Muscle of leg (tissue), 11 donors: ENCODE data around the gene ZNF394. TPM values are rescaled to one million over a fixed set of nuclear protein-coding genes. Genes with fewer than 3 reads are reported as not detected.

ENCODE experiments used
- DNase-seq: peaks from one replicate; pipeline ENCODE4 v3.0.0; 2013
- H3K27ac ChIP-seq: one replicate; pipeline ENCODE4 v1.5.1; 2013; ENCODE audit warnings: mild to moderate bottlenecking, low read length, control low read depth
- H3K27me3 ChIP-seq: one replicate; pipeline ENCODE4 v1.6.1; 2013; ENCODE audit warnings: low read length; ENCODE audit not compliant: control insufficient read depth, insufficient read depth
- H3K36me3 ChIP-seq: one replicate; pipeline ENCODE4 v1.6.1; 2013; ENCODE audit warnings: low read length; ENCODE audit not compliant: control insufficient read depth, insufficient read depth
- H3K4me1 ChIP-seq: one replicate; pipeline ENCODE4 v1.6.1; 2013; ENCODE audit warnings: low read length; ENCODE audit not compliant: control insufficient read depth, insufficient read depth
- H3K4me3 ChIP-seq: one replicate; pipeline ENCODE4 v1.5.1; 2013; ENCODE audit warnings: low read length, control low read depth
- H3K9me3 ChIP-seq: replicated peaks from 2 replicates; pipeline ENCODE4 v1.6.1; 2013; ENCODE audit warnings: low read depth, low read length; ENCODE audit not compliant: control insufficient read depth
- WGBS: methylation state at CpG from one replicate; pipeline ENCODE4 v1.1.5; 2013; ENCODE audit warnings: missing lambda C conversion rate; ENCODE audit not compliant: insufficient coverage; 5-methylcytosine and 5-hydroxymethylcytosine counted together
- polyA plus RNA-seq, 8 donors: library from polyadenylated mRNA; unstranded; fragments of 120-200 nt; gene quantifications; one replicate each; pipeline versions ENCODE4 v1.2.1 to v1.2.3, GENCODE V29; 2013; ENCODE audit warnings: inconsistent platforms in 1 of 8, low replicate concordance in 1 of 8; ENCODE audit not compliant: insufficient read length in 8 of 8, insufficient read depth in 1 of 8
- total RNA-seq: library from RNA; stranded (reverse); fragments of 120-200 nt; gene quantifications from one replicate; pipeline ENCODE4 v1.2.4, GENCODE V29; 2013

Gene ZNF394
- total and polyA plus RNA-seq, 9 donors = 7.9 to 19.9 (median 10.0) TPM

- no peaks in the 10 kb centered on the region for H3K27me3 ChIP-seq
- H3K27ac ChIP-seq = no peak overlapping the region
- H3K4me1 ChIP-seq = peaks cover 14% of the 10 kb centered on the region
- peak overlapping the region; percentile 97 for H3K4me3 ChIP-seq
- 90% methylated on average over 4 of the region's 11 CpGs for WGBS
- H3K36me3 ChIP-seq = peaks cover 41% of the 10 kb centered on the region
- peaks cover 13% of the 10 kb centered on the region for H3K9me3 ChIP-seq
- DNase-seq = no peak
These were observed 1.5 kb downstream of the ZNF394 start for GRCh38 chr7:99498546-99498944.

DNA sequence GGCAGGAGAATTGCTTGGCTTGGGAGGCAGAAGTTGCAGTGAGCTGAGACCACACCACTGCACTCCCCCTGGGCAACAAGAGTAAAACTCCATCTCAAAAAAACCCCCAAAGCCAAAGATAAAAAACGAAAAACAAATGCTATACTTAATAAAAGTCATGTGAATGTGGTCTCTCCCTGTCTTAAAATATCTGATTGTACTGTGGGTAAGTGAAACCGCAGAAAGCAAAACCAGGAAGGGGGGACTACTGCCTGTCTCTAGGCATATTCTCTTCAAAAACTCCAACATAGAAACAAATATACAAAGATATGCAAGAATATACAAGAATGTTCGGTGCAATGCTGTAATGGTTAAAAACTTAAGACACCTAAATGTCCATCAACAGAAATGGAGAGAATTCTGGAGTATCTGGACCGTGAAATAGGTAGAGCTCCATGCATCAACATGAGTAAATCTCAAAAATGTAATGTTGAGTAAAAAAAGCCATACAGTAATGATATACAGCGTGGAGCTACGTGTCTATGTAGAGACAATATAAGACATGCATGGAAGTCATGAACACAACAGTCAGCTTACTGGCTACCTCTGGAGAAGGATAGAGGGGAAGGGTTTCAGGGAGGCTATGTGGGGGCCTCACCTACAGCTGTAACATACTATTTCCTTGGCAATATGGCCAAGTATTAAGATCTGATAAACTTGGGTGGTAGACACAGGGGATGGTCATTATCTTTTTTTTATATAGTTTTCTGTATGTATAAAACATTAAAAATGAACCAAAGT, 2.1 kb downstream of the ZNF394 start:
- Histone ChIP-seq H3K27me3 (no peaks in the 10 kb centered on the region), H3K4me3 (no peak overlapping the region), H3K4me1 (peaks cover 14% of the 10 kb centered on the region), H3K36me3 (peaks cover 45% of the 10 kb centered on the region), H3K9me3 (peaks cover 14% of the 10 kb centered on the region), H3K27ac (no peak overlapping the region)
- DNase-seq = no peak
- WGBS = no CpG with 5 or more reads among the region's 6 CpGs

GRCh38 chr7:99493823-99494222, 6.3 kb downstream of the ZNF394 start:
- H3K4me3 ChIP-seq = no peak overlapping the region
- H3K27me3 ChIP-seq = no peaks in the 10 kb centered on the region
- H3K9me3 ChIP-seq = peaks cover 20% of the 10 kb centered on the region
- DNase-seq = no peak
- H3K36me3 ChIP-seq = peaks cover 49% of the 10 kb centered on the region
- WGBS = 98% methylated on average over 5 of the region's 6 CpGs
- H3K4me1 ChIP-seq = peaks cover 7% of the 10 kb centered on the region
- H3K27ac ChIP-seq = no peak overlapping the region

DNA sequence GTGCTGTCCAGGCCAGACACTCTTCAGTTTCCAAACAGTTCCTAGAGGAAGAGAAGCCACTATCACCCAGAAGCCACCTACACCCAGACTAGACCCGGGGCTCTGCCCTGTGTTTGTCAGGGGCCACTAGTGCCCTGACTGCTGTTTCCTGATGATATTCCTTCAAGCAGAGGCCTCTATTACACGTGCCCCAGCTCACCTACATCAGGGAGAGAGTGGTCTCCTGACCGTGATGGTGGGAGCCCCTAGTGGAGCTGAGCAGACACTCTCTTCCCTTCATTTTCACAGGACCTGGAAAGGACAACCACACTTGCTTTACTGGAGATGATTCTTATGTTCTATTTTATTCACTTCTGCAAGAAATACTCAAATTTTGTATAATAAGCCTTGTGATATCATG, 9.2 kb downstream of the ZNF394 start:
- Histone ChIP-seq H3K9me3 (peaks cover 21% of the 10 kb centered on the region), H3K27ac (no peak overlapping the region), H3K4me1 (no peaks in the 10 kb centered on the region), H3K27me3 (no peaks in the 10 kb centered on the region), H3K4me3 (no peak overlapping the region), H3K36me3 (peaks cover 25% of the 10 kb centered on the region)
- 88% methylated on average over 1 of the region's 3 CpGs for WGBS
- DNase-seq = no peak

DNA sequence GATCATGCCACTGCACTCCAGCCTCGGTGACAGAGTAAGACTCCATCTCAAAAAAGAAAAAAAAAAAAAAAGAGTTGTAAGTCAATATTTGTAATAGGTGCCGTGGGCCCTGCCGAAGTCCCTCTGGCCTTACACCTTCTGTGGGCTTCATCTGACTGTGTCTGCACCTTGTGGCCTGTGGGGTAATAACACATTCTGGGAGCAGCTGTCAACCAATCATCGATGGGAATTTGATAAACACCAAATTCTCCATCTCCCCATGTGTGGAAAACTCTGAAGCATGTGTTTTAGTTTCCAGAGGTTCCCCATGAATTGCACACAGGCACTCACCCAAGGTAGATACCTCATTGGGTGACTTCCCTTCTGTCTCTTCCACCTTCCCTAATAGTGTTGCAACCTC, 10.8 kb downstream of the ZNF394 start:
- Histone ChIP-seq H3K27ac (no peak overlapping the region), H3K36me3 (peaks cover 17% of the 10 kb centered on the region), H3K4me3 (no peak overlapping the region), H3K9me3 (peaks cover 16% of the 10 kb centered on the region), H3K27me3 (no peaks in the 10 kb centered on the region), H3K4me1 (no peaks in the 10 kb centered on the region)
- WGBS = 100% methylated on average over 2 of the region's 4 CpGs
- DNase-seq = no peak

GRCh38 chr7:99485094-99485493, 15.0 kb downstream of the ZNF394 start:
- Histone ChIP-seq H3K27ac (no peak overlapping the region), H3K36me3 (peaks cover 14% of the 10 kb centered on the region)

GRCh38 chr7:99478464-99479440, 21.3 kb downstream of the ZNF394 start:
- peak overlapping the region; percentile 65 for H3K27ac ChIP-seq

More at GRCh38 chr7:99485094-99485493, 15.0 kb downstream of the ZNF394 start:
- no peak for DNase-seq
- no peaks in the 10 kb centered on the region for H3K27me3 ChIP-seq
- H3K9me3 ChIP-seq = peaks cover 2% of the 10 kb centered on the region
- WGBS = 88% methylated on average over 2 of the region's 5 CpGs
- H3K4me1 ChIP-seq = no peaks in the 10 kb centered on the region
- no peak overlapping the region for H3K4me3 ChIP-seq

GRCh38 chr7:99476107-99476506, 24.0 kb downstream of the ZNF394 start:
- Histone ChIP-seq H3K27me3 (no peaks in the 10 kb centered on the region), H3K4me1 (peaks cover 16% of the 10 kb centered on the region), H3K4me3 (no peak overlapping the region), H3K9me3 (no peaks in the 10 kb centered on the region), H3K27ac (no peak overlapping the region), H3K36me3 (peaks cover 33% of the 10 kb centered on the region)
- no peak for DNase-seq
- WGBS = 92% methylated on average over 3 of the region's 5 CpGs

More at GRCh38 chr7:99478464-99479440, 21.3 kb downstream of the ZNF394 start:
- Histone ChIP-seq H3K36me3 (peaks cover 33% of the 10 kb centered on the region), H3K4me1 (peaks cover 11% of the 10 kb centered on the region), H3K9me3 (no peaks in the 10 kb centered on the region), H3K27me3 (no peaks in the 10 kb centered on the region), H3K4me3 (no peak overlapping the region)
- WGBS = 57% methylated on average over 5 of the region's 15 CpGs
- peak; percentile 56 for DNase-seq

GRCh38 chr7:99473315-99473596, 26.8 kb downstream of the ZNF394 start:
- H3K4me1 ChIP-seq = peaks cover 9% of the 10 kb centered on the region
- H3K27ac ChIP-seq = peak overlapping the region; percentile 90
- H3K9me3 ChIP-seq = no peaks in the 10 kb centered on the region
- peaks cover 12% of the 10 kb centered on the region for H3K36me3 ChIP-seq
- WGBS = 0% methylated on average over 5 of the region's 7 CpGs
- H3K4me3 ChIP-seq = peak overlapping the region; percentile 86
- H3K27me3 ChIP-seq = peaks cover 3% of the 10 kb centered on the region
- DNase-seq = peak; percentile 65
